ENCODE results near the gene FCRL1.

The FCRL1 gene

GRCh38 chr1:157819896-157820295 is at the start of gene FCRL1:
Gene FCRL1, minus strand, starts transcription at chr1:157820120. Its CDS starts 83 bp downstream, at chr1:157820037.
- no peak for DNase-seq (ENCODE audit: insufficient read length, low spot score)
- peak; percentile 57 for FAIRE-seq

GRCh38 chr1:157868654-157869053 is 48.7 kb upstream of the FCRL1 start:
- FAIRE-seq = no peak
- DNase-seq (ENCODE audit: insufficient read length, low spot score) = no peak

GRCh38 chr1:157862114-157863070 is 42.5 kb upstream of the FCRL1 start:
- FAIRE-seq (no peak), DNase-seq (ENCODE audit: insufficient read length, low spot score) (no peak)

GRCh38 chr1:157856538-157856937 is 36.6 kb upstream of the FCRL1 start:
- DNase-seq (ENCODE audit: insufficient read length, low spot score) (no peak), FAIRE-seq (peak; percentile 23)

- FAIRE-seq = no peak
- no peak for DNase-seq (ENCODE audit: insufficient read length, low spot score)
These were observed 32.6 kb upstream of the FCRL1 start for GRCh38 chr1:157852476-157852875.

- DNase-seq (ENCODE audit: insufficient read length, low spot score) = no peak
- FAIRE-seq = peak; percentile 76
These were observed 29.4 kb upstream of the FCRL1 start for GRCh38 chr1:157849229-157849875.

GRCh38 chr1:157844089-157844830 is 24.3 kb upstream of the FCRL1 start:
- FAIRE-seq (peak; percentile 59), DNase-seq (ENCODE audit: insufficient read length, low spot score) (no peak)

GRCh38 chr1:157842939-157843338 is 23.0 kb upstream of the FCRL1 start:
- DNase-seq (ENCODE audit: insufficient read length, low spot score) (no peak), FAIRE-seq (no peak)

- FAIRE-seq = no peak
These were observed 21.8 kb upstream of the FCRL1 start, which contains the start of gene CD5L for GRCh38 chr1:157841708-157842107. Gene CD5L, minus strand, starts transcription at chr1:157841808. Its CDS starts 107 bp downstream, at chr1:157841701.

GRCh38 chr1:157838966-157839365 is 19.0 kb upstream of the FCRL1 start:
- FAIRE-seq = no peak

More at GRCh38 chr1:157841708-157842107, 21.8 kb upstream of the FCRL1 start, which contains the start of gene CD5L:
- no peak for DNase-seq (ENCODE audit: insufficient read length, low spot score)

GRCh38 chr1:157834430-157834829 is 14.5 kb upstream of the FCRL1 start:
- FAIRE-seq (no peak), DNase-seq (ENCODE audit: insufficient read length, low spot score) (no peak)

More at GRCh38 chr1:157838966-157839365, 19.0 kb upstream of the FCRL1 start:
- DNase-seq (ENCODE audit: insufficient read length, low spot score) = no peak

- FAIRE-seq = no peak
- DNase-seq (ENCODE audit: insufficient read length, low spot score) = no peak
These were observed 13.2 kb upstream of the FCRL1 start for GRCh38 chr1:157833145-157833544.

- DNase-seq (ENCODE audit: insufficient read length, low spot score) = no peak
- FAIRE-seq = no peak
These were observed 12.2 kb upstream of the FCRL1 start for GRCh38 chr1:157831968-157832626.

GRCh38 chr1:157830887-157831286 is 11.0 kb upstream of the FCRL1 start:
- no peak for DNase-seq (ENCODE audit: insufficient read length, low spot score)
- peak; percentile 79 for FAIRE-seq

- no peak for DNase-seq (ENCODE audit: insufficient read length, low spot score)
- FAIRE-seq = peak; percentile 47
These were observed 9.8 kb upstream of the FCRL1 start for GRCh38 chr1:157829711-157830110.

GRCh38 chr1:157829210-157829609 is 9.3 kb upstream of the FCRL1 start:
- FAIRE-seq = no peak
- DNase-seq (ENCODE audit: insufficient read length, low spot score) = no peak

GRCh38 chr1:157820299-157820698 is 379 bp upstream of the FCRL1 start:
- FAIRE-seq = no peak
- DNase-seq (ENCODE audit: insufficient read length, low spot score) = no peak

- DNase-seq (ENCODE audit: insufficient read length, low spot score) (no peak), FAIRE-seq (no peak)
These were observed 705 bp downstream of the FCRL1 start for GRCh38 chr1:157819215-157819614.

- DNase-seq (ENCODE audit: insufficient read length, low spot score) = no peak
These were observed 6.7 kb downstream of the FCRL1 start for GRCh38 chr1:157813269-157813668.

GRCh38 chr1:157806431-157807149 is 13.3 kb downstream of the FCRL1 start:
- DNase-seq (ENCODE audit: insufficient read length, low spot score) (peak; percentile 31), FAIRE-seq (peak; percentile 98)

More at GRCh38 chr1:157813269-157813668, 6.7 kb downstream of the FCRL1 start:
- peak; percentile 11 for FAIRE-seq

Data from GM19239 (cell line).